Right ventricle myocardium inferior (tissue), 1 donor: ENCODE data around the gene ST8SIA5. TPM values are rescaled to one million over a fixed set of nuclear protein-coding genes. Genes with fewer than 3 reads are reported as not detected.

Source experiments
- ATAC-seq: fragments of 200-7000 bp; cut with Tn5 transposase; one replicate; pipeline ENCODE4 v1.9.1; 2020; ENCODE audit warnings: mild to moderate bottlenecking, moderate library complexity
- DNase-seq: peaks from one replicate; pipeline ENCODE4 v3.0.0; 2021; ENCODE audit errors: missing footprints
- intact Hi-C: fragments of 100-400 bp; cut with DNase I; formaldehyde crosslinking; loops from one replicate; pipeline ENCODE4 v1.11.0; 2022
- total RNA-seq: library from RNA; stranded (reverse); fragmentation: NEBNext Ultra II Directional; extraction: Animal tissue kit (Norgen Biotek cat#: 25700); gene quantifications from one replicate; pipeline ENCODE4 v1.2.1, GENCODE V29; 2021
- donor health status: DM: no; HTN: yes; CAD: no; lungs with severe emphysema.

The ST8SIA5 gene
- total RNA-seq, 1 donor from 2014 or later = 2.6 TPM

DNA sequence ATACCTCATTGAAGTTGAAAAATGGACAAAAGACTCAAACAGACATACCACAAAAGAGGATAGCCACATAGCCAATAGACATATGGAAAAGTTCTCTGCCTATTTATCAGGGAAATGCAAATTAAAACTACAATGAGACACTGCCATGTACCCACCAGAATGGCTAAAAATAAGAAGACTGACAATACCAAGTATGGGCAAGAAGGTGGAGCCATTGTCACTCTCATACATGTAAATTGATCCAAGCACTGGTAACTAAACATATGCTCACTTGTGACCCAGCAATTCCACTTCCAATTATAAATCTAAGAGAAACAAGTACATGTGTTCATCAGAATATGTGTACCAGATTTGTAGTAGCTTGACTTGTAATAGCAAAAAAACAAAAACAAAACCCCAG is 104.5 kb downstream of the ST8SIA5 start:
- ATAC-seq = no peak
- intact Hi-C loops = no loop called here
- no peak for DNase-seq

DNA sequence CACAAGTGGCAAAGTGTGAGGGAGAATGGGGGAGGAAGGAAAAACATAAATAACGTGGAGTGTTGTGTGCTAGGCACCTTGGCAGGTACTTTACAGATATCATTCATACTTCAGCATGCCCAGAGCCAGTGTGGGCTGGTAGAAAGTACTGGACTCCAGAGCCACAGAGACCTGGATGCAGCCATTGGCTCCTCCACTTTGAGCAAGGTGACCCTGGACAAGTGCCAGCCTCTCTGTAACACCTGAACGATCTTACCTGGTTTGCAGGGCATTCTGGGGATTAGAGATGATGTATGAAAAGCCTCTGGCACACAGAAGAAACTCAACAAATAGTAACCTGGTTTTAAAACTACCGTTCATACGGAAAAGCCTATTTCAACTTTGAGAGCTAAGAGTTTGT is 106.2 kb downstream of the ST8SIA5 start:
- intact Hi-C loops = no loop called here
- DNase-seq = no peak
- no peak for ATAC-seq

DNA sequence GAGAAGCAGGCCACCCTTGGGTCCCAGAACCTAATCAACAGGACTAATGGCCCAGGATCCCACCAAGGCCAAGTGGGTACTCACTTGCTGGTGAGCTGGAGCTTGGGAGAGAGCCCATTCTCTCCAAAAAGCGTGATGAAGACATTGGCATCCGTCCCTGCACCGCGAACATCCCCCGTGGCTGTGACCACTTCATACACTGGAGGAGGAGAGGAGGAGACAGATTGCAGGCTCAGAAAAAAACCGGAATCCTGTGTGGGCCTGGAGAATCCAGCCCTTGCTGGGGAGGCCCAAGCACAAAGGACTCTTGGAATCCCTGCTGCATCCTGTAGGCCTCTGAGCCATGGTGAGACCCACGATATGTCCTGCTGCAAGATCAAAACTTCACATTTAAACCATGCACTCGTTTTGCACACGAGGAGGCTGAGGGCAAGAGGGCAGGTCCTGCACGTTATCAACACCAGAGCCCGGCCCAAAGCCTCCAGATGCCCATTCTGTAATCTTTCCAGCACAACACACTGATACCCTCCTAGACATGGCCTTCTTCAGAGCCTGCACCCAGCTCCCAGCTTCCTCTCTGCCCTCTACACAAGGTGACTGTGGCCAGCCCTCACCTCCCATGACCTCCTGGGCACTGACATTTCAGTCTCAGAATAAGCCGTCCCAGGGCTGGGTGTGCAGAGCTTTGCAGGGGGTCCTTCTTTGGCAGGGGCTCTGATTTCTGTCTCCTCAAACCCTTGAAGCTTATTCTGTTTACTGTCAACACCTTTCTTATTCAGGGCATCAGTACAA is 107.6 kb downstream of the ST8SIA5 start:
- DNase-seq = no peak
- intact Hi-C loops = no loop called here
- peak; percentile 52 for ATAC-seq

DNA sequence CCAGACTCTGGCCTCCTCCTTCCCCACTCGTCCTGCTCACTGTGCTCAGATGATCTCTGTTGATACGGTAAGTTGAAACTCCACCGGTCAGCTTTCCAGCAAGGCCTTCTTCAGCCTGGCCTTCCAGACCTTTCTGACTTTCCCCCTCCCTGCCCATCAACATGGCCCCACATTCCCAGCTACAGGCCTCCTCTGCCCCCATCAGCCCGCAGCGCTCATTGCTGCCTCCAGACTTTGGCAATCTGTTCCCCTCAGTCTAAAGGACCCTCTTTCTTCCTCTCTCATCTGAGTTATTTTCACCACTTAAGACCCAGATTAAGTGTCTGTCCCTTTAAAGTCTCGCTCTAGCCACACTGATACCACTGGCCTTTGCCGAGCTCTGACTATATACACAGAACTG is 110.4 kb downstream of the ST8SIA5 start:
- ATAC-seq (no peak), DNase-seq (no peak)
- intact Hi-C loops = no loop called here

DNA sequence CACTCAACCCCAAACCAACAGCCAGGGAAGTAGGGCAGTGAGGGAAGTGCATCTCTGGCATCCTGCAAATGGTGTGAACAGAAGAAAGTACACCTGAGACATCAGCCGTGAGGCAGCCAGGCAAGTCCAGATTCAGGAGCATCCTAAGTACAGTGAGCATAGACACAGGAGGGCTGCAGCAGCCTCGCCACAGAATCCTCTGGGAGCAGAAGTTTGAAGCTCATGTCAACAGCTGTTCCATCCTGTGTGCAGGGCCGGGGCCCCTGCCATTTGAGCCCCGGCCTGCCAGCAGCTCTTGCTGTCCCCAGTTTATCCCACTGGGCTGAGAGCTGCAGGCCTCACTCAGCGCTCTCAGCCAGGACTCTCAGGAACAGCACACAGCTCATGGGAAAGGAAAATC is 114.3 kb downstream of the ST8SIA5 start:
- intact Hi-C loops = no loop called here
- ATAC-seq = no peak

DNA sequence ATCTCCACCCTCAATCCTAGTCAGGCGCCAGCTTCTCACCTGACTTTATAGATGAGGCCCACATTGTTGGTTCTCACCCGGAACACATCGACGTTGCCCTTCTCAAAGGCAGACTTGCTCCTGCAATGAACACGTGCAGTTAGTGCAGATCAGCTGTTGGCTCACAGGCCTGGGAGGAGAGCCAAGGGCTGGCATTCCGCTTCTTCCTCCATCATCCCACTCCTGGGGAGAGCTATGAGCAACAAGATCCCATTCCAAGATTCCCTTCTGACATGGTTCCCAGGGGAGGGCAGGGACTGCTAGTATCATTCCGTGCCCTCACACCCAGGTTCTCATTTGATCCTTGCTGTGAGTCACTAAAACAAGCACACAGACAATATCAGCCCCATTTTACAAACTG is 114.9 kb downstream of the ST8SIA5 start:
- DNase-seq (no peak), ATAC-seq (no peak)
- intact Hi-C loops = no loop called here

More for the DNA sequence above, 114.3 kb downstream of the ST8SIA5 start:
- DNase-seq = no peak

DNA sequence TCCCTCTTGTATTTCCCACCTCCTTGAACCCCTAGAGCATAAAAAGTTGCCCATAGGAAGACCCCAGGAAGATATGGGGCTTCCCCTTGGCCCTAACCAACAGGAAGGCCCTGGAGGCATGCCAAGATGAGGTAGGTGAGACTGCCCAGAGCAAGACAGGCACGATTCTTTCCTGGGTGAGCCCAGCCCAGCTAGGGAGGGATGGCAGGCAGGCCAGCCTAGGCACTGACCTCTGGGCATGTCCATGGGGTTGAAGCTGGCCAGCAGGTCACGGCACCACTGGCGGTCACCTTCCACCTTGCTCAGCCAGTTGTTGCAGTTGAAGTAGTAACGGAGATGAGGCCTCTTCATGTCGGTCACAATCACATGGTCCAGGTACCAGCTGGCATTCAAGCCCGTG is 117.5 kb downstream of the ST8SIA5 start:
- intact Hi-C loops = no loop called here
- DNase-seq = no peak

DNA sequence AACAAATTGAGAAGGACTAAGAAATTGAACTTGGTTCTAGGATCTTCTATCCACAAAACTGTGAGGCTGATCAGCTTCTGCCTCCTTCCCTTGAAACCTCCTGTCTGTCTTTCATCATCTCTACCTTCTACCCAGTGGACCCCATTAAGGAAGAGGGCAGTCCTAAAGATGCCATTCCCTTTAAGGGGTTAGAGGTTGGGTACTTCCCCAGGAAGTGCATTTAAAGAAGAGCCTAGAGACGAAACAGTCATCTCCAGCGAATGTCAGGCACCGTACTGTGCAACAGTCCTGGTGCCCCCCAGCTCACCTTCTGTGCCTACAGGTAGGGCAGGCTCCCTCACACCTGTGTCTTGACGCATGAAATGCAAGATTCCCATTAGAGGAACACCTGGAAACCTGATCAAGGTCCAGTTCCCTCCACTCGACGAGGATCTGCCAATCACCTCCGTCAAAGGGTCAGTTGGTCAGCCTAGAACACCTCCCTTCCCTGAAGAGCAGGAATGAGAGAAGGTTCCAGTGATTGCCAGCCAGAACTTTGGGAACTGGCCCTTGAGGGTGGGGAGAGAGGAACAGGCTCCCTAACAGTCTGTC is 120.7 kb downstream of the ST8SIA5 start:
- ATAC-seq = no peak
- no peak for DNase-seq
- intact Hi-C loops = no loop called here

More for the DNA sequence above, 117.5 kb downstream of the ST8SIA5 start:
- ATAC-seq = no peak

DNA sequence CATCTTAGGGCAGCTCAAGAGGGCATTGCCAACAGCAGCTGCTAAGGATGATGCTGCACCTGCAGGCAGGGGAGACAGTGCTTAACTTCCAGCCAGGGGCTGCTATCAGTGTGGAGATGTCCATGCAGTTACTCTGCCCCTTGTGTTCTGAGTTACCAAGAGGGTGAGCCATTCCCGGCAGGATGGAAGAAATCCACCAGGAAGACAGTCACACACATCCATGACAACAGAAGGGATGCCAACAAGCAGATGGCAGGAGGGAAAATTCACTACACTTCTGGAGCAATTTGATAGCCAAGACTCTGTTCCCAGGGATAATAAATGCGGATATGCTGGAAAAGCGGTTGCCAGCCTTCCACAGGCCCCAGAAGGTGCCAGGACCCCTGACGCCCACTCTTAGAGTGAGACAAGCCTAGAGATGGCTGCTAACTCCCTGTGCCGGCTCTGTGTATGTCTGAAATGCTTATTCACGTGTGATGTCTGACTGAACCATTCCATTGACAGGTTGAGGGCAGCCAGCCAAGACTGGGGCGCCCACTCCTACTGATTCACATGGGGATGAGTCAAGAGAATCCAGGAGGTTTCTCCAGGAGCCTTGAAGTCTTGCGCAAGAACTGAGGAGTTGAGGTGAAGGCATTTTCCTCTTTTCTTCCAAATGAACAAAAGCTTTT is 124.3 kb downstream of the ST8SIA5 start:
- no peak for ATAC-seq
- intact Hi-C loops = no loop called here
- no peak for DNase-seq

DNA sequence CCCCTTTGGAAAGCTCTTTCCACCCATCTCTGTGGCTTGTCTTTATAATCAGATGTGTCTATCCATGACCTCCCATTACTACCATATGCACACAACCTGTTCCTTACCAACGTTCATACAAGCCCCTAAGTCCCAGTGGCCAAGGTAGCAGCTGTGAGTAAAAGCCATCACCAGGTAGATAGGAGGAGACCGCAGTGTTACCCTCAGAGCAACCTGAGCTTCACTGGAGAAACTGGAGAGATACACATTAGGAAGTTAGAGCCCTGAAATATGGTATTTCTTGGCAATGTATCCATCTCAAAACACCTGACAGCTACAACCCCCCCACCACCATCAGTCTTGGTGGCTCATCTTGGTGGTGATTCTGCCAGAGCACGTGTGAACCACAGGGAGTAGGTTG is 125.9 kb downstream of the ST8SIA5 start:
- ATAC-seq (no peak), DNase-seq (no peak)
- intact Hi-C loops = no loop called here

DNA sequence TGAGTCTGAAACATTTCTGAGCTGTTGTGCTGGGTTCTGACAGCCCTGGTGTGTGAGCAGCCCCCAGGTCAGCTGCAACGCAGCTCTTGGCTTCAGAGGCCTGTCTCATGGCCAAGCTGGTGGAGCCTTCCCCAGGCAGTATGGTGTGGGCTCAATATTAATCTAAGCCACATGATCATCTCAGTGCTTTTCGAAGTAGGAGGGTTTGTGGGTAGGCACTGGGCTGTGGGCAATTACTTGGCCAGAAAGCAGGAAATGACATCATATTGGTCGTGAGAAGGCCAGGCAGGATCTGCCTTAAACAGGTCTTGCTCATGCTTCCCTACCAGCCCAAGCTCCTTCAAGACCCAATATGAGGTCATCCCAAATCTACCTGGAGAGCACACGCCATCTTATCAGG is 126.7 kb downstream of the ST8SIA5 start:
- DNase-seq (no peak), ATAC-seq (no peak)
- intact Hi-C loops = no loop called here

DNA sequence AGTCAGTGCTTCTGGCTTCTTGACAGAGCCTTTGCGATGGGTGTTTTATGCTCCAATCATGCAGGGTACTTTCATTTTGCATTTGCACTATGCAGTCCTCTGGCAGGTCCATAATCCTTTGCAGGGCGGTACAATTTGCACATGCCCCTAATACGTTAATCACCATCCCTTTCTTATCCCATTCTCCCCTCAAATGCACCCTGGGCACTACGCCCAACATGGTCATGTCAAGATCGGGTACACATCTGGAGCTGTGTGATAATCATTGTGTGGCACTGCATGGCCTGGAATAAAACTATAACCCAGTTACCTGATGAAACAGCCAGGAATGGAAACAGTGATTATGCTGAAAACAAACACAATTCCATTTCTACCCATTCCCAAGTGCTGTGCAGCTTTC is 127.5 kb downstream of the ST8SIA5 start:
- ATAC-seq = no peak
- intact Hi-C loops = no loop called here
- no peak for DNase-seq

DNA sequence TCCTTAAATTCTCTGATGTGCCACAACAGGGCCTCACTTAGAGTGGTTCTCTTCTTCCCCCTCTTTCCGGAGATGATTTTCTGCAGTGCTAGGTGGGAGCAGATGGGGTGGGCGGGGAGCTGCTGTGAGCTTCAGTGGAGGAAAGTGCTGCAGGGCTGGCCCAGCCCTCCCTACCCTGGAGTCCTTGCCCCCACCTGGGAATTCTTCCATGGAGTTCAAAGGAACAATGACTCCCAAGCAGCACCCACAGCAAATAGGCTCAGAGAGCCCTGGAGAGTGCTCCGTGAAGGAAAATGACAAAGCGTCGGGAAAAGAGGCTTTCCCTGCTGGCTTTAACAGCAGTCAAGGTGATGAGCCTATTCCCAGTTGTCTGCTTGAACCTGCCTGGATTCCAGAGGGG is 128.6 kb downstream of the ST8SIA5 start:
- DNase-seq (no peak), ATAC-seq (no peak)
- intact Hi-C loops = no loop called here

DNA sequence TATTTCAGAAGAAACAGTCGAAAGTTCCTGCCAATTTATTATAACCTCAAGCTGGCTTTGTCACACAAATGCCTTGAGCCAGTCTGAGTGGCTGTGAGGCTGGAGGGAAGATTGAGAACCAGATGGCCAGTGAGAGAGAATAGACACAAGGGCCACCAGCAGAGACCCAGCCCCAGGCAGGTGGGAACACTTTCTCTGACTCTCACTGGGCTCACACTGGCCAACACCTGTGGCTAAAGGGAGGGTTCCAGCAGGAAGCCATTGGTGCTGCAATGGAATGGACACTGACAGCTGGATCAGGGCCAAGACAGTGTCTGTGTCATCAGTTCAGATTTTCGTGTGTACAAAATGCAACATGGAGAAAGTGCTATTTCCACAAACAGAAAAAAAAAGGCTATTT is 129.7 kb downstream of the ST8SIA5 start:
- ATAC-seq (no peak), DNase-seq (no peak)
- intact Hi-C loops = no loop called here

DNA sequence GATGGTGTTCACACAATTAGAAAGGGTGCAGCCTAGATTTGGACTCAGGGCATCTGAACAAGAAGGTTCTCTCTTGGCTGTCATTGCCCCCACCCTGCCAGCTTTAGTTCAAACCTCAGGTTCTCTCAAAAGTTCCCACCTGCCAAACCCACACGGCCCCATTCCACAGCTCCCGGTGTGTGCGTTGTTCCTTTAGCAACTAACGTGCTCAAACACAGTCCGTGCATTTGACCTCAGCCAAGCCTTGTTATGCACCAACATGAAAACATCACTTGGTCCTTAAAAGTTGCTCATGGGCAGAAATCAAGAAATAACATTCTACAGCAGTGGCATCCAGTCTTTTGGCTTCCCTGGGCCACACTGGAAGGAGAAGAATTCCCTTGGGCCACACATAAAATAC is 131.8 kb downstream of the ST8SIA5 start:
- intact Hi-C loops = no loop called here
- no peak for DNase-seq
- no peak for ATAC-seq

DNA sequence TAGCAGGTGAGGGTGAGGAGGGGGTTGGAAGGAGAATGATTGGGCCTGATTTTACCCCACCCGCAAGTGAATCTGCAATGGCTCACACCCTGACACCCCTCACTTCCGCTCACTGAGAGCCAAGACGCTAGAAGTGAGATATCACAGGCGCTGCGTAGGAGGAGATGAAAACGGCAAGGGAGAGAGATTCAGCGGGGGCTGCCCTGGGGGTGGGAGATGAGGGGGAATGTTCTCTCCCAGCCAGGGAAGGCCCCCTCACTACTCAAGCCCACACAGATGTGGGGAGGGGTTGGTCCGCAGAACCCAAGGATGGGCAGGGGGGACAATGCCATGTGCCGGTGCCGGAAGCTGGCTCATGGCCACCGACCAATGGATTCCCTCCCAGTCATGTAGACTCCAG is 132.7 kb downstream of the ST8SIA5 start:
- intact Hi-C loops = loop anchor here (5.0 kb wide), 1 partner anchor 67 kb away; no protein-coding TSS in a partner anchor
- ATAC-seq = no peak

DNA sequence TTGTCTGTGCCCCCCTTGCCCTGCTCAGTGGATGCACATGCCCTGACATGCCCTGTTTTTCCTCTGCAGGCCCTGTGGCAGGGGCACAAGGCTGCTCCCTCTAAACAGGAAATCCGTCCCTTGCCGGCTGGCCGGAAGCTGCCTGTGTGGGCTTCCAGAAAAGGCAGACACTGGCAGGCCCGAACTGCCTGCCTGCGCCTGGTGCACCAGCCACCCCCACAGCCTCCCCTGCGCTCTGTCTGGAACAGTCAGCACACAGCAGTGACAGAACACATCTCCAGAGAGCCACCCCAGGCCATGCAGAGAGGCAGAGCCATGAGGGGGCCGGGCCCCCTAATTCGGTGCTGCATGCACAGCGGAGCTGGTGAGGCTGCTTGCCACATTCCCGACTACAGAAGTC is 133.3 kb downstream of the ST8SIA5 start:
- DNase-seq (no peak), ATAC-seq (peak; percentile 20)
- intact Hi-C loops = loop anchor here (5.0 kb wide), 1 partner anchor 66 kb away; no protein-coding TSS in a partner anchor

More for the DNA sequence above, 132.7 kb downstream of the ST8SIA5 start:
- DNase-seq = no peak

DNA sequence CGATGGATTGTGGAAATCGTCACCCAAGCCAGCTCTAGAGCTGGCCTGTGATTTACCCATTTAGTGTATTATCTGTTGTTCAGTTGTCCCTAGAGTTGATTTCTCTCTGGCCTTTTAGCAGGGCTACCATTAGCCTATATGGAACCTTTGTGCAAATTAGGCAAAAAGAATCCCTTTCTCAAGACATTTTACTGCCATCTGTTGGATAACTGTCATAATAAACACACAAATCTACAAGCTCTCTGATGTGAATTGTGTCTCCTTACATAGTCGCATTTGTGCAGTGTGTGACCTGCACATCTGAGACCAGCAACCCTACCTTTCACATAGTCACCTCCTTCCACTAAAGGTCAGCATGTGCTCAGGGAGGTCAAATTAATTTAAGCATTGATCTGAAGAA is 133.9 kb downstream of the ST8SIA5 start:
- no peak for DNase-seq
- intact Hi-C loops = loop anchor here (5.0 kb wide), 1 partner anchor 66 kb away; no protein-coding TSS in a partner anchor
- no peak for ATAC-seq

DNA sequence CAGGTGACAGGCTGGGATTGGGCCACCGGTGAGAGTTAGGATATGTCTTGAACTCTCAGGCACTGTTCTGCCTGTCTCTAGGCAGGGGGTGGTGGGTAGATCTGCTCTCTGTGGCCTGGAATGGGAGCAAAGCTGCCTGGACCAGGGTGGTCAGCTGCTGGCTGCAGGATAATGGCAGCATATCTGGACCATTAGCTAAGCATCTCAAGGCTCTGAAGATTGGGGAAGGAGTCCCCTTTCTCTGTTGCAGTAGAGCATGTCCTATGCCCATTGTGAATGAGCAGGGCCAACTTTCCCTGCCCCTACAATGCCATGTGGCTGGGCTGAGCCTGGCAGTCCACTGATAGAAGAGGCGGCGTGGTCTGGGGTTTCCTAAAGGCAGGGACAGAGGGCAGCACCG is 134.4 kb downstream of the ST8SIA5 start:
- intact Hi-C loops = loop anchor here (5.0 kb wide), 1 partner anchor 65 kb away; no protein-coding TSS in a partner anchor
- ATAC-seq (no peak), DNase-seq (no peak)

DNA sequence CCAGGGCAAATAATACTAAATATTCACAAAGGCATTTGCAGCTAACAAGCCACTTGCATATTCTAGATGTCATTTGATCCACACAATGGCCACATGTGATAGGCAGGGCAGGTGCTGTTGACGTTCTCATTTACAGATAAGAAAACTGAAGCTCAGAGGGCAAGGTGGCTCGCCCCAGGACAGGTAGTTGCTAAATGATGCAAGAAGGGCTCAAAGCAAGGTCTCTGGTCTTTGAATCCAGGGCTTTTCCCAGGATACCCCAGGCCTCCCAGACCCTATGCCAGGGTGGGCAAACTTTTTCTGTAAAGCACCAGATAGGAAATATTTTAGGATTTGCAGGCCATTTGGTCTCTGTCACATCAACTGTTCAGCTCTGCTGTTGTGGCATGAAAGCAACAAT is 135.0 kb downstream of the ST8SIA5 start:
- ATAC-seq (no peak), DNase-seq (no peak)
- intact Hi-C loops = loop anchor here (5.0 kb wide), 1 partner anchor 65 kb away; no protein-coding TSS in a partner anchor
